ENCODE measurements around the gene TXNRD1.

The TXNRD1 gene

GRCh38 chr12:104351057-104351983, 135.7 kb downstream of the TXNRD1 start:
- TF ChIP-seq ZFX (IDR thresholded peaks at IDR 0.05; ENCODE audit: borderline replicate concordance) (no peak), CTCF (IDR thresholded peaks at IDR 0.05) (no peak)
- H3K27ac ChIP-seq, result no peak overlapping the region

GRCh38 chr12:104352106-104352713, 136.6 kb downstream of the TXNRD1 start:
- no peak overlapping the region for H3K27ac ChIP-seq
- no peak for TF ChIP-seq CTCF (IDR thresholded peaks at IDR 0.05)
- no peak for TF ChIP-seq ZFX (IDR thresholded peaks at IDR 0.05; ENCODE audit: borderline replicate concordance)

- TF ChIP-seq CTCF (IDR thresholded peaks at IDR 0.05), result no peak
- TF ChIP-seq ZFX (IDR thresholded peaks at IDR 0.05; ENCODE audit: borderline replicate concordance), result no peak
- H3K27ac ChIP-seq, result no peak overlapping the region
Observed at GRCh38 chr12:104353012-104353981, 137.7 kb downstream of the TXNRD1 start.

GRCh38 chr12:104354167-104354867, 138.7 kb downstream of the TXNRD1 start:
- no peak overlapping the region for H3K27ac ChIP-seq
- TF ChIP-seq ZFX (IDR thresholded peaks at IDR 0.05; ENCODE audit: borderline replicate concordance) (no peak), CTCF (IDR thresholded peaks at IDR 0.05) (no peak)

GRCh38 chr12:104354868-104355570, 139.4 kb downstream of the TXNRD1 start:
- no peak overlapping the region for H3K27ac ChIP-seq
- TF ChIP-seq CTCF (IDR thresholded peaks at IDR 0.05), result no peak
- no peak for TF ChIP-seq ZFX (IDR thresholded peaks at IDR 0.05; ENCODE audit: borderline replicate concordance)

GRCh38 chr12:104355630-104356029, 140.1 kb downstream of the TXNRD1 start:
- no peak overlapping the region for H3K27ac ChIP-seq
- TF ChIP-seq CTCF (IDR thresholded peaks at IDR 0.05) (no peak), ZFX (IDR thresholded peaks at IDR 0.05; ENCODE audit: borderline replicate concordance) (no peak)
